Melanocyte of skin (primary cell): ENCODE data around the gene DNAL4. TPM values are rescaled to one million over a fixed set of nuclear protein-coding genes. Genes with fewer than 3 reads are reported as not detected.

ENCODE experiments used
- small RNA-seq, 2 donors: library from RNA; depleted of rRNA; stranded (forward); fragments of <200 nt; gene quantifications; one replicate each; pipeline ENCODE3, GENCODE V24; 2012
- total RNA-seq, 2 donors: library from RNA; depleted of rRNA; stranded (reverse); fragments of >200 nt; gene quantifications; 2 replicates each; pipeline ENCODE4 v1.2.3, GENCODE V29; 2012

The DNAL4 gene, protein sequence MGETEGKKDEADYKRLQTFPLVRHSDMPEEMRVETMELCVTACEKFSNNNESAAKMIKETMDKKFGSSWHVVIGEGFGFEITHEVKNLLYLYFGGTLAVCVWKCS
- total RNA-seq: 10 to 100 TPM; 10.3 to 12.0 TPM

DNA sequence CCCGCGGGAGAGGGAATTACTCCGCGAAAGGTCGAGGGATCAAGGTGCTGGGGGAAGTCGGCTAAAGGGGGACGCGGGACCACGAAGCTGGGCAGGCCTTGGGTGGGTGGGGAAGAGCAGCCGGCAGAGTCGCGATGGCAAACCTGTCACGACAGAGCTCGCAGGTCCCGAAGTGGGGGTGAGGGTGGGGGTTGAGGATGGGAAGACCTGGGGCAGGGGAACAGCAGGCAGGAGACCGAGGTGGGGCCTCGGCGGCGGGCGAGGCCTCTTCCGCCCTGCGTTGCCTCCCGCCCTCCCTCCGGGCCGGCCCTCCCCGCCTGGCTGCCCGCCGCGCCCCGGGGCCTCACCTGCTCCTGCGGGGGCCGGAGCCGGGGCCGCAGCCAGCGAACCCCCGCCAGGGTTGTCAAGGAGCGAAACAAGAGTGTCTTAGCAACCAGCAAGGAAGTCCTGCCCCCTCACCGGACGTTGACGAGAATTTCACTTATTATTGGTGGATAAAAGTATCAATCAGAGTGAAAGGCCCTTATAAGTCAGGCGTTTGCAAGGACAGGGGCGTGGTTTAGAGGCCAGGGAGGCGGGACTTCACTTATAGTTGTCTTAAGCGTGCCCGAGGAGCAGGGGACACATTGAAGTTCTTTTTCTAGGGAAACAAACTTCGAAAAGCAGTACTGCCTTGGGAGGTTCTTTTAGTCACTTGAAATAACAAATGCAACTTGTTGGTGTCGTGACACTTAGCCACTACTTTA is at the start of gene DNAL4:
Gene DNAL4, minus strand, starts transcription at position 423 of the 746 bp plus-strand sequence. CDS start 11,412 bp downstream, outside the sequence.

DNA sequence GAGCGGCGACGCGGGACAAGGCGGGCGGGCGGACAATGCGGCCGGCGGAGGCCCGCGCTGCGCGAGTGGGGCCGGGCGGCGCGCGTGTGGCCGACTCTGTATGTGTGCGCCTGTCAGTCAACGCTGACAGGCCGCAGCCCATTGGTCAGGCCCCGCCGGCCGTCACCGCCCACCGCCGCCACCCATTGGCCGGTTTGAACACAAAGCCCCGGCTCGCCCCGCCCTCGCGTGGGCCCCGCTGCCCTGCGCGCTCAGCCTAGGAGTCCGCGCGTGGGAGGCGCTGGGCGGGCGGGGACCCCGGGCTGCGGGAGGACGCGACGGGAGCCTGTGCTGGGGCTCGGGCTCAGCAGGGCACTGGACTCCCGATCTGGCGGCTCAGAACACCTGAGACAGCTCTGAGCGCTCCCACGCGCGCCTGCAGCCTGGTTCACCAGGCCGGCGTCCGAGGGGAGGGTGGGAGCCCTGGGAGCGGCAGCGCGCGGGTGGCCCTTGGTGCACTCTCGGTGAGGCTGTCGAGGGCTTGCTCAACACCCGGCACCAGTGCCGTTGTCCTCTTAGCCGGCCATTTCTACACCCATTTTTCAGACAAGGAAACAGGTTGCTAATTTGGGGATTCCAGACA is 37.9 kb downstream of the DNAL4 start, which contains the start of gene SUN2:
Gene SUN2, minus strand, starts transcription at position 88 of the 622 bp plus-strand sequence. CDS start 3,370 bp downstream, outside the sequence.

Small RNA genes lying within 50 kb of the gene (small RNA-seq; reads per million reads assigned to genes)
- 0 reads per million in 2 donors for gene AL021707.8

Other genes with a start within 250 kb of the DNAL4 start
- 1 to 10 TPM in 1 of 2 donors, under 1 TPM in 1; 0.69 to 1.3 TPM for gene DMC1, start 224.0 kb downstream of the DNAL4 start, total RNA-seq
- 1 to 10 TPM; 1.7 TPM for gene FAM227A, start 137.8 kb downstream of the DNAL4 start, total RNA-seq
- 10 to 100 TPM in 1 of 2 donors, 1 to 10 TPM in 1; 7.6 to 12.0 TPM for gene CBY1, start 137.5 kb downstream of the DNAL4 start, total RNA-seq
- gene TOMM22, start 112.2 kb downstream of the DNAL4 start, total RNA-seq: 10 to 100 TPM; 41.6 to 78.6 TPM
- gene JOSD1, start 93.2 kb downstream of the DNAL4 start, total RNA-seq: 10 to 100 TPM; 45.6 to 50.2 TPM
- gene GTPBP1, start 88.2 kb downstream of the DNAL4 start, total RNA-seq: 10 to 100 TPM; 35.1 to 60.3 TPM
- 10 to 100 TPM; 47.6 to 51.6 TPM for gene SUN2, start 38.1 kb downstream of the DNAL4 start, total RNA-seq
- under 1 TPM; under 0.01 to 0.69 TPM for gene NPTXR, start 49.9 kb upstream of the DNAL4 start, total RNA-seq
- gene CBX6, start 78.1 kb upstream of the DNAL4 start, total RNA-seq: 10 to 100 TPM; 39.2 to 44.3 TPM
- not detected for gene APOBEC3A, start 163.5 kb upstream of the DNAL4 start, total RNA-seq
- 1 to 10 TPM; 3.4 to 4.0 TPM for gene APOBEC3B, start 188.2 kb upstream of the DNAL4 start, total RNA-seq
- gene APOBEC3C, start 220.1 kb upstream of the DNAL4 start, total RNA-seq: 10 to 100 TPM; 15.5 to 19.6 TPM
- gene APOBEC3D, start 227.0 kb upstream of the DNAL4 start, total RNA-seq: 1 to 10 TPM; 5.9 to 7.3 TPM
- 1 to 10 TPM; 4.1 to 8.0 TPM for gene APOBEC3F, start 246.7 kb upstream of the DNAL4 start, total RNA-seq